HG03025 (cell line): Measurements from ENCODE around the gene SCAI.

ENCODE experiments used
- ATAC-seq: cut with Tn5 transposase; IDR thresholded peaks from one replicate; pipeline ENCODE4 v1.9.1; 2021; ENCODE audit warnings: mild to moderate bottlenecking, moderate library complexity; ENCODE audit not compliant: unreplicated experiment, low FRiP score

SCAI gene

GRCh38 chr9:124897570-124898460 is 245.5 kb downstream of the SCAI start:
- ATAC-seq = no peak

- ATAC-seq = no peak
These were observed 248.6 kb downstream of the SCAI start for GRCh38 chr9:124894741-124895170.

DNA sequence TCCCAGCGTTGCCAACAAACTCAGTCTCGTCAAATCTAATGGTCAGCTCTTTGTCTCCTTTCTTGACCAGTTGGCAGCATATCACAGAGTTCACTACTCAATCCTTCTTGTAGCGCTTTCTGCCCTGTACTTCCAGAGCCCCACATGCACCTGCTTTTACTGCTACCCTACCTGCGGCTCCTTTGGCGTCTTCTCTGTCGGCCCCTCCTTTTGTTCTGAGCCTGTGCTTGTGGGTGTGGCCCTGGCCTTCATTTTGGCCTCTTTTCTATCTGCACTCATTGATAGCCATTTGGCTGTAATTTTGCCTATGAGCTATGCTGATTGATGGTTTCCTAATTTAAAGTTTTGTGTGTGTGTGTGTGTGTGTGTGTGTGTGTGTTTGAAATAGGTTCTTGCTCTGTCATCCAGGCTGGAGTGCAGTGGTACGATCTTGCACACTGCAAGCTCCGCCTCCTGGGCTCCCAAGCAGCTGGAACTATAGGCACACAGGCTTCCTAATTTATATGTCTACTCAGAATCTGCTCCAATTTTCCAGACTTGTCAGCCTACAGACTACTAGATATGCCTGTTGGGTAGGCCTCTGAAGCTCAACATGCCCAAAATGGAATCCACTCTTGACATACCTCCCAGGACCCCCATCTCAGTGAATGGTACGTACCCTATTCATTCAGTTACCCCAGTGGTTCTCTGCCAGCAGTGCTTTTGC is 249.1 kb downstream of the SCAI start:
- no peak for ATAC-seq
